ENCODE results near the gene SLC49A3.
"Not testable (repeated sequence)": the region's sequence is repeated elsewhere in the genome, so short reads cannot be mapped to it uniquely, and the experiment has no call there.

SLC49A3 gene

GRCh38 chr4:681736-682451, 7.1 kb downstream of the SLC49A3 start:
- DNase-seq (ENCODE audit: low read depth in 2 of 2): no peak

GRCh38 chr4:680928-681645, 7.9 kb downstream of the SLC49A3 start:
- peak in 1 of 2 donors; percentile 42 for DNase-seq (ENCODE audit: low read depth in 2 of 2)

GRCh38 chr4:680551-680927, 8.4 kb downstream of the SLC49A3 start:
- DNase-seq (ENCODE audit: low read depth in 2 of 2): no peak

- no peak for DNase-seq (ENCODE audit: low read depth in 2 of 2)
Measured at GRCh38 chr4:680091-680490, 8.9 kb downstream of the SLC49A3 start.

GRCh38 chr4:679629-680028, 9.3 kb downstream of the SLC49A3 start:
- no peak for DNase-seq (ENCODE audit: low read depth in 2 of 2)

- no peak for DNase-seq (ENCODE audit: low read depth in 2 of 2)
Measured at GRCh38 chr4:679104-679481, 9.9 kb downstream of the SLC49A3 start.

- no peak for DNase-seq (ENCODE audit: low read depth in 2 of 2)
Measured at GRCh38 chr4:678331-679103, 10.4 kb downstream of the SLC49A3 start.

GRCh38 chr4:677431-678293, 11.3 kb downstream of the SLC49A3 start:
- no peak for DNase-seq (ENCODE audit: low read depth in 2 of 2)

- no peak for DNase-seq (ENCODE audit: low read depth in 2 of 2)
Measured at GRCh38 chr4:676871-677235, 12.1 kb downstream of the SLC49A3 start.

GRCh38 chr4:675980-676870, 12.7 kb downstream of the SLC49A3 start:
- DNase-seq (ENCODE audit: low read depth in 2 of 2): no peak

GRCh38 chr4:675036-675882, 13.7 kb downstream of the SLC49A3 start:
- no peak for DNase-seq (ENCODE audit: low read depth in 2 of 2)

- DNase-seq (ENCODE audit: low read depth in 2 of 2): peak; percentile 95 to 98
Measured at GRCh38 chr4:674172-675035, 14.5 kb downstream of the SLC49A3 start, which contains the start of the genes ATP5ME and MYL5. TSS of gene ATP5ME (minus strand) at chr4:674276. CDS start at chr4:674247, 29 bp downstream. TSS of gene MYL5 (plus strand) at chr4:674542. CDS start at chr4:678027, 3,485 bp downstream.

- DNase-seq (ENCODE audit: low read depth in 2 of 2): no peak
Measured at GRCh38 chr4:673349-674091, 15.4 kb downstream of the SLC49A3 start.

- DNase-seq (ENCODE audit: low read depth in 2 of 2): no peak
Measured at GRCh38 chr4:671769-672168, 17.2 kb downstream of the SLC49A3 start.

GRCh38 chr4:669806-670559, 19.0 kb downstream of the SLC49A3 start:
- DNase-seq (ENCODE audit: low read depth in 2 of 2): not testable (repeated sequence)

- not testable (repeated sequence) for DNase-seq (ENCODE audit: low read depth in 2 of 2)
Measured at GRCh38 chr4:668219-668618, 20.7 kb downstream of the SLC49A3 start.

GRCh38 chr4:667545-667925, 21.4 kb downstream of the SLC49A3 start:
- DNase-seq (ENCODE audit: low read depth in 2 of 2): no peak
